ENCODE results near the gene PAF1. TPM values are rescaled to one million over a fixed set of nuclear protein-coding genes. Genes with fewer than 3 reads are reported as not detected.

Gene PAF1
- total RNA-seq, 4 donors from 2014 or later: 30.8 to 48.3 (median 44.3) TPM

DNA sequence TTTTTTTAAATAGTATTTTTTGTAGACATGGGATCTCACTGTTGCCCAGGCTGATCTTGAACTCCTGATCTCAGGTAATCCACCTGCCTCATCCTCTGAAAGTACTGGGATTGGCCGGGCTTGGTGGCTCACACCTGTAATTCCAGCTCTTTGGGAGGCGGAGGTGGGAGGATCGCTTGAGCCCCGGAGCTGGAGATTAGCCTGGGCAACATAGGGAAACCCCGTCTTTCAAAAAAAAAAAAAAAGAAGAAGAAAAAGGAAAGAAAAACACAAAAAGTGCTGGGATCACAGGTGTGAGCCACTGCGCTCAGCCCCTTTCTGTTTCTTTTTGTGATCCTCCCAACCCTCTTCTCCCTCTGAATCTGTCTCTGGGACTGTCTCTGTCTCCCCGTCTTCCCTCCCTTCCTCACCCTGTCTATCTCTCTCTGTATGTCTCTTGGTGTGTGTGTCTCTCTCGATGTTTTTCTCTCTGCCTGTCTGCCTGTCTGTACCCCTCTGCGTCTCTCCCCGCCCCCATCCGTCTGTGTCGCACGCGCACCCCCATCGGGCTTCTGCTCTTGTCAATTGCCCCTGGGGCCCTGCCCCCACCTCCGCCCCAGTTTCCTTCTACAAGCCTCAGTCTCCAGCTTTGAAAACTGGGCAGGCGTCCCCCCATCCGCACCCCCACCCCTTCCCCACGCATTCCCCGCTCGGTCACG is 15.2 kb upstream of the PAF1 start:
- TF ChIP-seq EP300 (IDR thresholded peaks at IDR 0.05) (no peak), POLR2A (IDR thresholded peaks at IDR 0.05) (peak in 1 of 2 donors; percentile 2)
- H3K27ac ChIP-seq: peak overlapping the region; percentile 94 to 100 (median 100)
- peaks cover 0 to 3% of the 10 kb centered on the region in 2 donors for H3K27me3 ChIP-seq
- peak overlapping the region; percentile 66 to 98 (median 88) for H3K4me3 ChIP-seq
- WGBS, 2 donors: 16 to 19% methylated on average over 19 to 21 of the region's 22 CpGs
- DNase-seq (ENCODE audit: low spot score in 2 of 2): peak in 1 of 2 donors; percentile 82
- H3K4me1 ChIP-seq: peaks cover 4 to 56% (median 49%) of the 10 kb centered on the region in 4 donors
- H3K36me3 ChIP-seq: peaks cover 10 to 22% (median 18%) of the 10 kb centered on the region in 3 donors
- H3K9me3 ChIP-seq: no peaks in the 10 kb centered on the region

DNA sequence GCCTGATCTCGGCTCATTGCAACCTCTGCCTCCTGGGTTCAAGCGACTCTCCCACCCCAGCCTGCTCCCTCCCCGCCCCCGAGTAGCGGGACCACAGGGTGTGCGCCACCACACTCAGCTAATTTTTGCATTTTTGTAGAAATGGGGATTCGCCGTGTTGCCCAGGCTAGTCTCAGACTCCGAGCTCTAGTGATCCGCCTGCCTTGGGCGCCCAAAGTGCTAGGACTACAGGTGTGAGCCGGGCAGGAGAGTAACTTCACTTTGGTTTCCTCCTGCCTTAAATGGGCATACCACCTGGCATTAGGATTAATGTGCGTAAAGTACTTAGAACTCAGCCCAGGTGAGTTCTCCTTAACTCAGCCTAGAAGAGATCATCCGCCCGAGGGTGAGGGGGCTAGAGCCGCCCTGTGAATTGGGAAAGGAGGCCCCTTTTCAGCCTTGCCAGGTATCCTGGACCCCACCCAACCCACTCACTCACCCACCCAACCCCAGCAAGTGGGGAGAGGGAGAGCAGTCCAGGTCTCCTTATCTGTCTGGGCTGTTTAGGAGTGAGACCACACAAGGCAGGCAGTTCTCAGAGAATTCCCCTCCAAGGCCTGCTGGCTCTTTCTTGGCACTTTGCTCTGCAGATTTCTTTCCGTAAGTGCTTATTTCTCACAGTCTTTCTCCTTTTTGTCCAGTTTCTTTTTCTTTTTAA is 14.5 kb upstream of the PAF1 start:
- Histone ChIP-seq H3K27me3 (peaks cover 0 to 3% of the 10 kb centered on the region in 2 donors), H3K4me1 (peaks cover 0 to 55% (median 46%) of the 10 kb centered on the region in 4 donors), H3K36me3 (peaks cover 10 to 22% (median 18%) of the 10 kb centered on the region in 3 donors), H3K27ac (peak overlapping the region; percentile 94 to 100 (median 100)), H3K4me3 (peak overlapping the region; percentile 66 to 98 (median 88)), H3K9me3 (no peaks in the 10 kb centered on the region)
- WGBS, 2 donors: 88% methylated on average over 14 to 17 of the region's 17 CpGs
- TF ChIP-seq, protein P1, sequence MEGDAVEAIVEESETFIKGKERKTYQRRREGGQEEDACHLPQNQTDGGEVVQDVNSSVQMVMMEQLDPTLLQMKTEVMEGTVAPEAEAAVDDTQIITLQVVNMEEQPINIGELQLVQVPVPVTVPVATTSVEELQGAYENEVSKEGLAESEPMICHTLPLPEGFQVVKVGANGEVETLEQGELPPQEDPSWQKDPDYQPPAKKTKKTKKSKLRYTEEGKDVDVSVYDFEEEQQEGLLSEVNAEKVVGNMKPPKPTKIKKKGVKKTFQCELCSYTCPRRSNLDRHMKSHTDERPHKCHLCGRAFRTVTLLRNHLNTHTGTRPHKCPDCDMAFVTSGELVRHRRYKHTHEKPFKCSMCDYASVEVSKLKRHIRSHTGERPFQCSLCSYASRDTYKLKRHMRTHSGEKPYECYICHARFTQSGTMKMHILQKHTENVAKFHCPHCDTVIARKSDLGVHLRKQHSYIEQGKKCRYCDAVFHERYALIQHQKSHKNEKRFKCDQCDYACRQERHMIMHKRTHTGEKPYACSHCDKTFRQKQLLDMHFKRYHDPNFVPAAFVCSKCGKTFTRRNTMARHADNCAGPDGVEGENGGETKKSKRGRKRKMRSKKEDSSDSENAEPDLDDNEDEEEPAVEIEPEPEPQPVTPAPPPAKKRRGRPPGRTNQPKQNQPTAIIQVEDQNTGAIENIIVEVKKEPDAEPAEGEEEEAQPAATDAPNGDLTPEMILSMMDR (IDR thresholded peaks at IDR 0.05): no peak
- TF ChIP-seq EP300 (IDR thresholded peaks at IDR 0.05) (no peak), POLR2A (IDR thresholded peaks at IDR 0.05) (no peak)
- DNase-seq (ENCODE audit: low spot score in 2 of 2): no peak

DNA sequence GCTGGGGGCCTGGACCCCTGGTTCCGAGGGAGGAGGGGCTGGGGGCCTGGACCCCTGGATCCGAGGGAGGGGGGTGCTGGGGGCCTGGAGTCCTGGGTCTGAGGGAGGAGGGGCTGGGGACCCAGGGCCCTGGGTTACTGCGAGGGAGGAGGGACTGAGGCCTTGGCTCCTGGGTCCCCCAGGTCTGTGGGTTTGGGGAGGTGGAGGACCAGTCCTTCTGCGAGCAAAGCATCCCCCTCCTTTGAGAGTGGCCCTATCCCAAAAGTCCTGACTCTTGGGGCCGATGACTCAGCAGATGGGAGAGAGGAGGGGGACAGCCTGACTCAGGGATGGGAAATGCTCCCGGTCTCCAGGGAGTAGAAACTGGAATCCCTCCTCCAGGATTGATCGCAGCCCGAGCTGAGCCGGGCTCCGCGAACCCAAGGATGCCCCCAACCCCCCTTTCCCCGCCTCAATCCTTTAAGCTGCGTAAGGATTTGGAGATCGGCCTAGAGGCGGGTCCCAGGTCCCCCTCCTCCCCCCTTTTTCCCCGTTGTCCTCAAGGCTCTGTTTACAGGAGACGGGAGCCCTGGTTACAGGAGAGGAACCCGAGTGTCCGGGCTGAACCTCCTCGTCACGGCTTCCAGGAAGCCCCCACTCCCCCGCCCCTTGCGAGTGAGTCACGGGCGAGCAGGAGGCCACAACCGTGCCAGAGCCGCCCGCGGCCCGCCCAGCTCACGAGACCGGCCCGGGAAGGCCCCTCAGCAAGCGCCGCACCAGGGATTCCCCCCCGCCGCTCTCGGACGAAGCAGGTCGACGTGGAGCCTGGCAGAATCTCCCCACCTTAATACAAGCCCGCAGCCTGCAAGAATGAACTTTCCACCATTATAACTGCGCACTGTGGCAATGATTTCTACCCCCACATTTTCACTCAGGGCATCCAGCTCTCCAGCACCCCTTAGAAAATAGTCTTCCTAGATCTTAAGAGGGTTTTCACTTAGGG is 12.7 kb upstream of the PAF1 start:
- peaks cover 0 to 3% of the 10 kb centered on the region in 2 donors for H3K27me3 ChIP-seq
- 1 to 2% methylated on average over 37 to 42 of the region's 43 CpGs for WGBS, 2 donors

DNA sequence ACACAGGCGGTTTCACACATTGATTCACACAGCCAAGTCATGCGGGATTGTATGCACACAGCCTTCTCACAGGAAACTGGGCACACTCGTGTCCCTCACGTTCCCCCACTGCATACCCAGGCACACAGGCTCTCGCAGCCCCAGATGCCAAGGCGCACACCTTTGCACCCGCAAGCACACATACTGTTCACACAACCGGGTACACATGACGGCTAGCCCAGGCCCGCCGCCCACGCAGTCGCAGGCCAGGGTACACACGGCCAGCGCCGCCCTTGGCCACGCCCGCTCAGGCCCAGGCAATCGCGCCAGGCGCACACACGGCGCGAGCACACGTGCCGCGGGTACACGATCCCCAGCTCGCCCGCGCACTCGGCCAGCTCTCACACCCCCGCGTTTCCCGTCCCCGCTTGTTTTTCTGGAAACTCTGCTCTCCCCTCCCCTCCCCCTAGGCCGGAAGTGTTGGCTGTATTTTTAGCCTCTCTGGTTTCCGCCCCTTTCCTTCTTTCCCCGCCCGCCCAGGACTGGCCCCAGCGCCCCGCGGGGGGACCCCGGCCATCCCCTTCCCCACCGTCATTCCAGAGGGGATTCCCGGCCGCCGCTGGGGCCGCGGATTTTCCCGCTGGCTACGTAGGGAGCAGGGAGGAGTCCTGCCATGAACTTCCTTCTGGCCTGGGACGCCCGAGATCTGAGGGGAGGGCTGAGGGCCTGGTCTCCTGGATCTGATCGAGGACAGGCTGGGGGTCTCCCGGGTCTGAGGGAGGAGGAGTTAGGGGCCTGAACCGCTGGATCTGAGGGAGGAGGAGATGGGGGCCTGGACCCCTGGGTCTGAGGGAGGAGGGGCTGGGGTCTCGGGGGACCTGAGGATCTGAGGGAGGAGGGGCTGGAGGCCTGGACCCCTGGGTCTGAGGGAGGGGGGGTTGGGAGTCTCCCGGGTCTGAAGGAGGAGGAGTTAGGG is 11.7 kb upstream of the PAF1 start:
- H3K27me3 ChIP-seq: peaks cover 0 to 3% of the 10 kb centered on the region in 2 donors
- peak overlapping the region; percentile 94 to 100 (median 100) for H3K27ac ChIP-seq
- H3K36me3 ChIP-seq: peaks cover 0 to 22% (median 4%) of the 10 kb centered on the region in 3 donors
- no peaks in the 10 kb centered on the region for H3K9me3 ChIP-seq
- TF ChIP-seq EP300 (IDR thresholded peaks at IDR 0.05) (peak; percentile 77 to 96), POLR2A (IDR thresholded peaks at IDR 0.05) (peak in 1 of 2 donors; percentile 68)
- TF ChIP-seq, protein P1 (IDR thresholded peaks at IDR 0.05): no peak
- WGBS, 2 donors: 2 to 3% methylated on average over 53 to 54 of the region's 59 CpGs
- H3K4me1 ChIP-seq: peaks cover 0 to 78% (median 56%) of the 10 kb centered on the region in 4 donors
- peak overlapping the region; percentile 50 to 78 (median 61) for H3K4me3 ChIP-seq
- DNase-seq (ENCODE audit: low spot score in 2 of 2): peak; percentile 90 to 94

More for the DNA sequence above, 12.7 kb upstream of the PAF1 start:
- peak overlapping the region; percentile 94 to 100 (median 100) for H3K27ac ChIP-seq
- no peaks in the 10 kb centered on the region for H3K9me3 ChIP-seq
- peak; percentile 99 for DNase-seq (ENCODE audit: low spot score in 2 of 2)
- H3K4me1 ChIP-seq: peaks cover 0 to 68% (median 47%) of the 10 kb centered on the region in 4 donors
- peak overlapping the region; percentile 50 to 78 (median 61) for H3K4me3 ChIP-seq
- TF ChIP-seq, protein P1 (IDR thresholded peaks at IDR 0.05): peak in 1 of 5 experiments; percentile 48
- TF ChIP-seq POLR2A (IDR thresholded peaks at IDR 0.05) (peak; percentile 73 to 75), EP300 (IDR thresholded peaks at IDR 0.05) (peak; percentile 99 to 100)
- peaks cover 9 to 28% (median 14%) of the 10 kb centered on the region in 3 donors for H3K36me3 ChIP-seq
